Raji (cell line): ENCODE results near the gene METTL16.

ENCODE experiments used
- POLR2A ChIP-seq: IDR thresholded peaks from 2 replicates; pipeline ENCODE4 v1.6.1; 2011; ENCODE audit warnings: low read depth, low read length, control low read depth; ENCODE audit not compliant: insufficient read depth

Gene METTL16

DNA sequence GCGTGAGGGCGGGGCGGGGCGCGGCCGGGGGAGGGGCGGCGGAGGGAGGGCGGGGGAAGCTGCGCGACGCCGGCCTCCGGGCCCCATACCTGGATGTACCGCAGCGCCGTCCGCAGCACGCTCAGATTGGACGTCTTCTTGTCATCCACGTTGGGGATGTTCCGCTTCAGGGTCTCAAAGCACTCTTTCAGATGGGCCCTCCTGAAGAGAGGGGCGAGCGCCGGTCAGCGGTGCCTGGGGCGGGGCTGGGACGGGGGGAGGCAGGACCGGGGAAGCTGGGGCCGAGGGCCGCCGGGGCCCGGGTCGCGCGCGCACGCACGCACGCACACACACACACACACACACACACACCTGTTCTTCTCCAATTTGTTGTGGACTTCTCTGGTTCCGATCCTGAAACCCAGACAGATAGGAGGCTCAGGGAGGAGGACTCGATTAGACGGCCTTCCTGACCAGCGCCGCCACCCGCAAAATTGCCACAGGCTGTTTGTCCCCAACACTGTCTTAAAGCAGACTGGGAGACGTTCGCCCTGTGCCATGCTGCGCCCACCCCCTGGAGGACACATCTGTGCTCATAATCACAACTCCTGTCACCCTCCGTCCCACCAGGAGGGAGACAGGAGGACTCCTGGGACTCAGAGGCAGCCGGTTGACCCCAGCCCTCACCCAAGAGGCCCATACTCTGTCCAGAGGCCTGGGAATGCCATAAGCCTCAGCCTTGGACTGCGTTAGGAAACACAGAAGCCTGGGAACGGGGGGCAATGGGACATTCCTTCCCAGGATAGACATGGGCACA, 117.5 kb downstream of the METTL16 start:
- no peak for TF ChIP-seq POLR2A

DNA sequence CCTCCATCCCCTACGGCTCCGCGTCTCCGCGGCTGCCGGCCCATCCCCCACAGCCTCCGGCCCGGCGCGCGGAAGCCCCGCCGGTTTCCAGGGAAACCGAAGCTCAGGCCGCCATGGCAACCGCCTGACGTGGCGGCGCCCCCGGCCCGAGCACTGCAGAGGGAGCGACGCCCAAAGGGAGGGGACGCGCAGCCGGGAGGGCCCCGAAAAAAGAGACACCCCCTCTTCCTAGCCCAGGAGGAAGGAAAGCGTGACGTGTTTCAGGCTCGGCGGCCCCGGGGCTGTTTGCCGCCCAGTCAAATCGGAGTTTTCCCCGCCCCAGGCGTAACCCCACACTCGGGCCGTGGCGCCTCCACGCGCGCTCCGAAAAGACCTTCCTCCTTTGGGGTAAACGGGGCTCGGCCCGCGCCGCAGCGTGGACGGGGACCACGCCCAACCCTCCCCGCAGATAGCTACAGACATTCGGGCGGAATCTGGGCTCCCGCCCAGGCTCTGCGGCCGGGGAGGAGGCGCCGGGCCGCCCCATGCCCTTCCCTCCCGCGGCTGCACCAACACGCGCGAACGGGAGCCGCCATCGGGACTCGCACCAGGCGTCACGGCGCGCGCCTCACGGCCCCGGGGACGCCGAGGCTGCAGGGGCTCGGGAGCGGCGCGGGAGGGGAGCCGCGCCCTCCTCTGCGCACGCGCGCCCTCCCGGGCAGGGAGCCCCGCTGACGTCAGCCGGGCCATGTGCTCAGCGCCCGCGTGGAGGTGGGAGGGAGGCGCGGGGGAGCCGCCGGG, 118.3 kb downstream of the METTL16 start:
- peak; percentile 64 for TF ChIP-seq POLR2A

DNA sequence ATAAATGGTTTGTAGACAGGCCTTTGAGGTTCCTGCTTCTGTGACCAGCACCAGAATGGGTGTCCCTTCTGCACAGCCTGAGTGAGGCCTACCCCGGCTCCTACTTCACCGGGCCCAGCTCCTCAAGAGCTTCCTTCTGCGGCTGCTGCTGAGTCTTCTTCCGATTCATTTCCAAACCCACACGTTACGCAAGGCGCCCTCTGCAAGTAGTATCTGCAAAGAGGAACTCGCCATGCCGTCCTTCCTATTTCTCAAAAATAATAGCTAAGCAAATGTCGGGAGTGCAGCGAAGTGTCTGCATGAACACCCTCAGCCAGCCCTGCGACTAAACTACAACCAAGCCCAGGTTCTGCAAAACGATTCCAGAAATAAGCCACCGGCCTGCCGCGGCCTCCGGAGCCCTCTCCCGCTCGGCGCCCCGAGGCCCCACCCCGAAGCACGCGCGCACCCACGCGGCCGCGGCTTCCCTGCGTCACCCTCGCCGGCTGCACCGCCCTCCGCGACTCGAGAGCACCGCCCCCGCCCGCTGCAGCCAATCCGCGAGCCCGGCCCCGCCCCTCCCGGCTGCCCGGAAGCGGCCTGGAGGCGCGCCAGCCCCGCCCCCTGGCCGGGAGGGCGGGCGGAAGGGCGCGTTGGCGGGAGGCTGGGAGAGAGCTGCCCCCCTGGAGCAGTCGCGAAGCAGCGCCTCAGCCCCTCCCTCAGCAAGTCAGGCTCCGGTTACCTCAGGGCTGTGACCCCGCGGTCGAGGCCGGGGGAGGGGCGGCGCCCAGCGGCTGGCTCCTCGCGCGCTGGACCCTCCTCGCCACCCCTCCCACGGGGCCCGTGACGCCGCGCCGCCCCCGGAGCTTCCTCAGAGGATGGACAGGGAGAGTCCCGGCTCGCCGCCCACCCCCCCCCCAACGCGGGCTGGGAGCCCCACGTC, 119.2 kb downstream of the METTL16 start:
- TF ChIP-seq POLR2A: peak; percentile 86

DNA sequence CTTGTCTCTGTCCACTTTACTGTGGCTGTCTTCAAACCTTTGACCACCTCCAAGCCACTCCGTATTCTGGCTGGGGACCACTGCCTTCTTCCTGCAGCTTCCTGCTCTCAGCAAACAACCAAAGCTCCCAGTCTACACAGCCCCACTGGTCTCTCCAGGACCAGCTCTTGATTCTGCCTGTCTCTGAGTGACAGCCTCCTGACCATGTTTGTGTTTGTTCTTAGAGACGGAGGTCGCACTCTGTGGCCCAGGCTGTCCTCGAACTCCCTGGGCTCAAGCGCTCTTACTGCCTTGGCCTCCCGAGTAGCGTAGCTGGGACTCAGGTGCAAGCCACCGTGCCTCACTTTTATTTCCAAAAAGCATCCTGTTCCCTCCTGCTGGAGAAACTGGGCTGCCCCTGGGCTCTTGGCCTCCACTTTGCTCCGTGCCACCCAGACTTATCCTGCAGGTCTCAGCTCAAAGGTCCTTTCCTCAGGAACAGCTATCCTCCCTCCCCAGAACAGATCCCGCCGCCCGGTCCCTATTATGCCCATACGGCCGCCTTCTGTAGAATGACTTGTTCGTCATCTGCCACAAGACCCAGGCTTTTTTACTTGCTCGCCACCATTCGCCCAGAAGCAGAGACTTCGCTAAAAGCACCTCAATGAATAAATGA, 120.0 kb downstream of the METTL16 start:
- no peak for TF ChIP-seq POLR2A

DNA sequence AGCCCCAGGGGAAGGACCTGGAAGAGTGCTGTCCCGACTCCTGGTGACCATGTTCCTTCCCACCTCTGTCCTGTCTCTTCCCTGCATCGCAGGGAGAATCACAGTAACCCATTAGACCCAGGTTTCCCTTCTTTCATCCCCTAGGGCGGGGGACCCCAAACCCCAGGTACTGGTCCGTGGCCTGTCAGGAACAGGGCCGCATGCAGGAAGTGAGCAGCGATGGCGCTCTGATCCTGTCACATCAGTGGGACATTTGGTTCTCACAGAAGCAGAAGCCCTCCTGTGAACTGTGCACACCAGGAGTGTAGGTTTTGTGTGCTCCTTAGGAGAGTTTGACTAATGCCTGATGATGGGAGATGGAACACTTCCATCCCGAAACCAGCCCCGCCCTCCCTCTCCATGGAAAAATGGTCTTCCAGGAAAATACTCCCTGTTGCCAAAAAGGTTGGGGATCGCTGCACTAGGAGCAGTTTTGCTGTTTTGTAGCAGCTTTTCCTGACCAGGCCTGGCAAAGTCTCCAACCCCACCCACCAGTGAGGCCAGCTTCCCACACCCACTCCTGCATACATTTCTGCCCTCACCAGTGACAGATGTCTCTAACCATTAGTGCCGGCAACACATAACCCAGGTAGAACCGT, 121.4 kb downstream of the METTL16 start:
- no peak for TF ChIP-seq POLR2A

DNA sequence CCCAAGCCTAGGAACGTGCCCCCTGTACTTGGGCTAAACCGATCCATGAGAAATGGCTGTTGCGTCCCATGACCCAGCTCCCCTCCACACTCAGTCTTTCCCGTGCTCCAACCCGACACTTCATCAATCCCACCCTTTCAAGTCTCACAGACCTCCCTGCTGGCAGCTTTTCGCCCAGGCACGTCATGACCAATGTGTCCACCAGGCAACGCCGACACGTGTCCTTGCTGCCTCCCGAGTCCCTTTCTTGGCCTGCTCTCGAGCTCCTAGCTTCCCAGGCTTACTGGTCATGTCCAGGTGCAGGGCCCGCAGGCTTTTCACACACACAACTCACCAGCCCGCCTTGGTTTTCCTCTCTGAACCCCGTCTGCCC, 123.0 kb downstream of the METTL16 start:
- no peak for TF ChIP-seq POLR2A

DNA sequence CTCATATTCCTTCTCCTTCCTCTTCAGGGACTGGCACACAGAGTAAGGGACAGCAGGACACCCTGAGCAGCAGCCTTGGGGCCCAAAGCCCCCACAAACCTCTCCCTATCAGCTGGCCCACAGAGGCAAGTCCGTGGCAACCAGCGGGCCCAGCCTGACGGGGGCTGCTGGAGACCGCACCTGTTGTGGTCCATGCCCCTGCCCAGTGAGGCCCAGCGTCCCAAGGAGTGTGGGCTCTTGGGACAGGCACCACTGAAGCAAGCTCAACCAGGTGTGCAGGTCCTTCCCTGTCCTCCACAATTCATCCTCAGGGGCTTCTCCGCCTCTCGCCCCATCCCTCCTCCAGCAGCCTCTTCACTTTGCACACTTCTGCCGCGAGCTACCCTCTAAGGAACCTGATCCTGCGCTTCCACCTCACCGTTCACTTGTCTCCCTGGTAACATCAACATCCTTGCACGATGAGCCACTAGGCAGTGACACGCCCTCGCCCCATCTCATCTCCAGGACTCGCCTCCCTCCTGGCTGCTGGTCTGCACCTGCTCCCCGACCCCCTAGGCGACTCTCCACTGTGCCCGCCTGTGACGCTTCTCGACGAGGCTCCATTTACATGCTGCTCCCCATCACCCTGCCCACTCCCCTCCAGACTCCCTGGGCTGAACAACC, 123.5 kb downstream of the METTL16 start:
- no peak for TF ChIP-seq POLR2A

DNA sequence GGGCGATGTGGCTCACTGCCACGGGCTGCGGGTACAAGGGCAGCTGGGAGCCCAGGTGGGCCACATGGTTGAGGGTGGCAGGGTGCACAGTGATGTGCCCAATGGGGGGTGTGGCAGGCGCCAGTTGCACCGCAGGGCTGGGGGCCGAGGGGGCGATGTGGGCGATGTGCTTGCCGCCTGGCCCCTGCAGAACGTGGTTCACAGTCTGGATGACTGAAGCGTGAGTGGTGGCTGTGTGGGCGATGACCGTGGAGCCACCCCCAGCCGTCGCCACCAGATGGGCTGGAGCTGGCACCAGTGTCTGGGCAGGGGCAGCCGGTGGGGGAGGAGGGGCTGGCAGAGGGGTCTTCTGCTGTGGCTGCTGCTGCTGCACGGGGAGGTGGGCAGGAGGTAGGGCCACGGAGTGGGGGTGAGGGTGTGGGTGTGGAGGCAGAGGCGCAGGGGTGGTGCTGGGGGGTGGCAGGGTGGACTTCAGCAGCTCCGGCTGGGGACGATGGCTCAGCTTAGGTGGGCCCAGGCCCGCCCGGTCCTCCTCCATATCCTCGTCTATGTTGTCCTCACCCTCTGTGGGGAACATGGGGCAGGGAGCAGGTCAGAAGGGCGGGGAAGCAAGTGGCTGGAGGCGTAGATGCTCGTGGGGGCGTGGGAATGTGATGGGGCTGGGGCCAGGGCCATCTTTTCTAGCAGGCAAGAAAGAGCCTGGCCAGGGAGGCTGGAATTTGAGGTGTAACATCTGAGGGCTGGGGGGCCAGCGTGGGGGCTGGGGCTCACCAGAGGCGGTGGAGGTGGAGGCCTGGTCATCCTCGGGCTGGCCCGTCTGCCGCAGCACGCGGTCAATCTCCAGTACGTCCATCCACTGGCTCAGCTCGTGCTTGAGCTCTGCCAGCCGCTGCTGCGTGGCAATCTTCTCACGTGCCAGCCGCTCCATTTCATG, 124.3 kb downstream of the METTL16 start:
- no peak for TF ChIP-seq POLR2A

DNA sequence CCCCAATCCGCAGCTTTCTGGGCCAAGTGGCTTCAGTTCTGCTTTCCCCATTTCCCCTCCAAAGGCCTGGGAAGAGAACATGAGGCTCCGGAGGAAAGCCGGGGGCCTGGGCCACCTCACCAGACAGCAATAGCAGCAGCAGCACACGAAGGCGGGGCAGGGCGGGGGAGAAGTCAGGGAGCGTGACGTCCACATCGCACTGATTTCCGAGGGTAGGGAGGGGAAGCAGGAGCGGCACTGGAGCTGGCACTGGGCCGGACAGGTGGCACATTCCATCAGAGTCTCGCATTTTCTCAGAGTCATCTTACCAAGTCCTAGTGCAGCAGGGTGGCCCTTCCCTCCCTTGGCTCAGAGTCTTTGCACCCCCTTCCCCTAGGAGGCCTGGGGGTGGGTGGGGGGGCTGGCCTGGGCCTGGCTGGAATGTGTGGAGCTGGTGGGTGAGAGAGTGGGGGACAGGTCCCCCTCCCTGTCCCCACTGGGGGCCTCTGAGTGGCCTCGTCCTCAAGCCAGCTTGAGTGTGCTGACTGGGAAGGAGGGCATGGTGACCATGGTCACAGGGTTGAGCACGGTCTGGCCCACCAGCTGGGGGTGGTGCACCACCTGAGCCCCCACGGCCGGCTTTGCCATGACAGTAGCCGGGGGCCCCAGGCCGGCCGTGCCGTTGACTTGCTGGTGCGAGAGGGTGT, 125.1 kb downstream of the METTL16 start:
- TF ChIP-seq POLR2A: no peak

DNA sequence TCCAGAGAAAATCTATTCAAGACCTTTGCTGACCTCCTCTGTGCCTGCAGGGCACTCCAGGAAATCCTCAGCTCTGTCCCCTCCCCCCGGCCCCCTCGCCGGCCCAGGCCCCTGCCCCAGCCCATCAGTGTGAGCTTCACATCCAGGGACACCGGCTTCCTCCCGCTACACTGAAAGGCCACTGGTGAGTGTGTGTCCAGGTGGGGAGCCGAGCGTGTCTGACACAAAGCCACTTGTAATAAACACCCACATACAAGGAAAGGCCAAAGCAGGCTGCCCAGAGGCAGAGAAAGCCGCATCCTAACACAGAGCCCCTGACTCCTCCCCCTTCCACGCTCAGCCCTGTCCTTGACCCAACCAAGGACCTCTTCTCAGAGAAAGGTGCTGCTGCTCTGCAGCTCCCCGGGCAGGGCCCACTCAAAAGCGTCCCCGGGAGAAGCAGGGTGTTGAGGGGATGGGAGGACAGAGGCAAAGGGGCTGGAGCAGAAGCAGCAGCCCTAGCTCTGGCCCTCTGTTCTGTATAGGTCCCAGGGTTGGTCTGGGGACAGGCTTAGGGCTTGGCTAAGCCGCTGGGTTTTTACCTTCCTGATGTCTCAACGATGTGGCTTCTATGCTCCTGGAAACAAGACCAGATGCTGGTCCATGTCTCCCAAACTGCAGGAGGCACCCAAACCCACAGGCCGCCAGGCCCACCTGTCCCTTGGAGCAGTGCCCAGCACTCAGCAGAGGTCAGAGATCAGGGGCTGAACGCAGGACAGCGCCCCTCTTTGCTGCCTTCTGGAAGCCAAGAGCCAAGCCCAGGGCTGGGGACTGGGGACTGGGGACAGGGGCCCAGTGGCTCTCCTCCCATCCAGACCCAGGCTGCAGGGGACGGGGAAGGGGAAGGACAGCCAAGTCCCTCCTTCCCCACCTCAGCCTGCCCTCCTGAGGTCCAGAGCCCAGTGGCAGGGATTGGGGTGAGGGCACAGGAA, 126.2 kb downstream of the METTL16 start:
- no peak for TF ChIP-seq POLR2A
